SK-N-SH (cell line): ENCODE data around the gene RRP9. TPM values are rescaled to one million over a fixed set of nuclear protein-coding genes. Genes with fewer than 3 reads are reported as not detected.

Experiments used
- CTCF ChIA-PET: fragments of 300-600, 350-600 bp; formaldehyde crosslinking; extraction: SDS; loops from one replicate; lab custom pipeline; 2021; lab: Yijun Ruan, JAX
- POLR2A ChIA-PET: fragments of 350-600 bp; sonication (Branson Sonifier 250); formaldehyde crosslinking; extraction: SDS; loops from one replicate; lab custom pipeline; 2020; ENCODE audit warnings: antibody characterized with exemption, inconsistent platforms; lab: Yijun Ruan, JAX
- DNase-seq: peaks from one replicate; pipeline ENCODE4 v3.0.0; 2012
- H2AFZ ChIP-seq: fragments of 200-600 bp; sonication (generic); 2 replicates; pipeline ENCODE4 v1.8.1; 2016; ENCODE audit warnings: antibody characterized with exemption, mild to moderate bottlenecking, low read depth
- H3F3A ChIP-seq: fragments of 200-600 bp; sonication (generic); replicated peaks from 2 replicates; pipeline ENCODE3; 2016; ENCODE audit warnings: antibody characterized with exemption, mild to moderate bottlenecking; ENCODE audit not compliant: insufficient read depth
- H3K27ac ChIP-seq, 2 experiments: fragments of 200-500 bp in 1 of 2; fragments of 200-600 bp in 1 of 2; sonication (Bioruptor generic) in 1 of 2; sonication (generic), shearing (Covaris generic) in 1 of 2; 2 replicates each; pipeline versions ENCODE4 v1.5.1 to v1.6.1; 2014 to 2016; ENCODE audit warnings: low read depth in 2 of 2, inconsistent platforms in 1 of 2, low read length in 1 of 2, mild to moderate bottlenecking in 1 of 2, mixed read lengths in 1 of 2
- H3K27me3 ChIP-seq: fragments of 200-600 bp; sonication (generic), shearing (Covaris generic); 2 replicates; pipeline ENCODE4 v1.6.1; 2016; ENCODE audit warnings: mixed run types; ENCODE audit not compliant: insufficient read depth
- H3K36me3 ChIP-seq, 2 experiments: fragments of 200-500 bp in 1 of 2; fragments of 200-600 bp in 1 of 2; sonication (Bioruptor generic) in 1 of 2; sonication (generic) in 1 of 2; replicated peaks in 1 of 2; 2 replicates each; pipeline versions ENCODE3 to v1.5.1; 2014 to 2016; ENCODE audit warnings: low read length in 1 of 2, mild to moderate bottlenecking in 1 of 2; ENCODE audit not compliant: insufficient read depth in 2 of 2, control insufficient read depth in 1 of 2
- H3K4me1 ChIP-seq, 2 experiments: fragments of 200-500 bp in 1 of 2; fragments of 200-600 bp in 1 of 2; sonication (Bioruptor generic) in 1 of 2; sonication (generic), shearing (Covaris generic) in 1 of 2; 2 replicates each; pipeline versions ENCODE4 v1.5.1 to v1.6.1; 2014 to 2016; ENCODE audit warnings: low read depth in 1 of 2, low read length in 1 of 2, mixed run types in 1 of 2; ENCODE audit not compliant: insufficient read depth in 2 of 2, control insufficient read depth in 1 of 2
- H3K4me2 ChIP-seq: fragments of 200-600 bp; sonication (generic), shearing (Covaris generic); 2 replicates; pipeline ENCODE4 v1.6.1; 2017; ENCODE audit warnings: mixed run types
- H3K4me3 ChIP-seq, 2 experiments: fragments of 200-500 bp in 1 of 2; fragments of 200-600 bp in 1 of 2; sonication (Bioruptor generic) in 1 of 2; sonication (generic), shearing (Covaris generic) in 1 of 2; 2 replicates each; pipeline versions ENCODE4 v1.5.1 to v1.8.1; 2014 to 2016; ENCODE audit warnings: low read depth in 2 of 2, inconsistent platforms in 1 of 2, low read length in 1 of 2, mild to moderate bottlenecking in 1 of 2, mixed read lengths in 1 of 2, moderate library complexity in 1 of 2
- H3K79me2 ChIP-seq: fragments of 200-600 bp; sonication (generic); 2 replicates; pipeline ENCODE4 v1.8.1; 2017; ENCODE audit warnings: mild to moderate bottlenecking; ENCODE audit not compliant: insufficient read depth
- H3K9ac ChIP-seq: fragments of 200-600 bp; sonication (generic); 2 replicates; pipeline ENCODE4 v1.6.1; 2017; ENCODE audit warnings: mixed run types
- H3K9me2 ChIP-seq: fragments of 200-600 bp; sonication (generic); 2 replicates; pipeline ENCODE4 v1.6.1; 2017; ENCODE audit warnings: mixed run types
- H3K9me3 ChIP-seq: fragments of 200-600 bp; sonication (generic); 2 replicates; pipeline ENCODE4 v1.6.1; 2017; ENCODE audit warnings: mixed run types, mild to moderate bottlenecking, moderate library complexity
- H4K20me1 ChIP-seq: fragments of 200-600 bp; sonication (generic); 2 replicates; pipeline ENCODE4 v1.6.1; 2017; ENCODE audit warnings: mild to moderate bottlenecking, mixed run types; ENCODE audit not compliant: insufficient read depth
- CTCF ChIP-seq: fragments of 200-600 bp; sonication (generic); IDR thresholded peaks from 2 replicates; pipeline ENCODE4 v1.6.1; 2017; ENCODE audit warnings: antibody characterized with exemption, mild to moderate bottlenecking, moderate library complexity
- EP300 ChIP-seq, 2 experiments: IDR thresholded peaks; 2 replicates each; pipeline versions ENCODE4 v1.4.0 to v1.6.1; 2012; ENCODE audit warnings: borderline replicate concordance in 1 of 2, low read depth in 1 of 2, low read length in 1 of 2
- EZH2phosphoT487 ChIP-seq: fragments of 200-600 bp; sonication (generic); IDR thresholded peaks from 2 replicates; pipeline ENCODE4 v1.6.1; 2017; ENCODE audit warnings: low read depth, mixed run types, mild to moderate bottlenecking, antibody characterized with exemption, moderate library complexity, borderline replicate concordance
- FOSL2 ChIP-seq: IDR thresholded peaks from 2 replicates; pipeline ENCODE4 v1.4.0; 2012; ENCODE audit warnings: low read depth, mild to moderate bottlenecking, moderate library complexity, borderline replicate concordance
- PBX3 ChIP-seq: IDR thresholded peaks from 2 replicates; pipeline ENCODE4; 2012
- RAD21 ChIP-seq: IDR thresholded peaks from 2 replicates; pipeline ENCODE4 v1.6.1; 2012; ENCODE audit warnings: mild to moderate bottlenecking, low read length
- RFX5 ChIP-seq: IDR thresholded peaks from 2 replicates; pipeline ENCODE4 v1.6.1; 2012; ENCODE audit warnings: mild to moderate bottlenecking, improper control_type of control experiment, low read length
- RXRA ChIP-seq: IDR thresholded peaks from 2 replicates; pipeline ENCODE4 v1.4.0; 2012; ENCODE audit warnings: low read depth, mild to moderate bottlenecking, borderline replicate concordance
- TEAD4 ChIP-seq: IDR thresholded peaks from 2 replicates; pipeline ENCODE4 v1.4.0; 2012; ENCODE audit warnings: mild to moderate bottlenecking, borderline replicate concordance; ENCODE audit not compliant: insufficient read depth
- WGBS: methylation state at CpG from one replicate; pipeline ENCODE4 v1.1.6; 2017; ENCODE audit warnings: low lambda C conversion rate; 5-methylcytosine and 5-hydroxymethylcytosine counted together
- polyA plus RNA-seq, 3 experiments: library from polyadenylated mRNA; depleted of rRNA; stranded (reverse); fragments of >200 nt; gene quantifications; 2 replicates each; pipeline ENCODE4 v1.2.3, GENCODE V29; 2012
- TF ChIP-seq, protein P1 (sequence below): fragments of 150-350 bp; IDR thresholded peaks from 2 replicates; pipeline ENCODE4 v1.6.1; 2016; ENCODE audit warnings: mild to moderate bottlenecking, low read depth, low read length

RRP9 gene
- polyA plus RNA-seq, 1 of the 3 experiments (the other 2 are of a cell fraction): 49.6 TPM

DNA sequence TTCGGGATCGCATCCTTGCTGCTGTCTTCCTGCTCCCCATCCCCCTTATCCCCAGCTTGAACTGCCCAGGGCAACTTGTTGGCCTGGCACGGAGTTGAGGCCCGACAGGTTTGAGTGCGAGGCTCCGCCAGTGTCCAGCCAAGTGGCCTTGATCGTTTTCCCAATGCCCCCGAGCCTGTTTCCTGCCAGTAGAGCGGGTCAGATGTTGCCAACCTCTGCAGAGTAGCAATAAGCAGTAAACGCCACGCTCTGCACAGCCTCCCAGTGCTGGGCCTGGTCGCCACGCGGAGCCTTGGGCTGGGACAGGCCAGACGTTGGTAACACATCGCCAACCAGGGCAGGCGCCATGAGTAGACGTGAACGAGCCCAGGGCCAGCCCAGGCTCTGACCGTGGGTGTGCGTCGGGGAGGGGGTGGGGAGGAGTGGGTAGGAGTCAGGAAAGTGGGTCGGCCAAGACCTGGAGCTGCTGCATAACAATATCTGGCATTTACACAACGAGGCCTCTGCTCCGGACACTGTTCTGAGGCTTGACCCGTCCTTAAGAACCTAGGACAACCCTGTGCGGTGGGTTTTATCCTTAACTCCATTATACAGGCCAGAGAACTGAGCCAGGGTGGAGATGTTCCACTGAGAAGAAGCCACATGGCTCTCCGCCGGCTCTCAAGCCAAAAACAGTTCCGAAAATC lies 32.7 kb upstream of the RRP9 start:
- H3F3A ChIP-seq: peaks cover 20% of the 10 kb centered on the region
- POLR2A ChIA-PET: interaction anchor here (0.6 to 3.0 kb wide), 11 partner anchors 8 to 32 kb away, joined by 3 to 20 read pairs (median 5); partner anchors contain the start of genes ACY1, PARP3, RPL29 and RRP9
- H3K4me1 ChIP-seq: peaks cover 7 to 38% of the 10 kb centered on the region in 2 experiments
- H4K20me1 ChIP-seq: no peaks in the 10 kb centered on the region
- DNase-seq: peak; percentile 62
- TF ChIP-seq FOSL2: no peak
- TF ChIP-seq, protein P1, sequence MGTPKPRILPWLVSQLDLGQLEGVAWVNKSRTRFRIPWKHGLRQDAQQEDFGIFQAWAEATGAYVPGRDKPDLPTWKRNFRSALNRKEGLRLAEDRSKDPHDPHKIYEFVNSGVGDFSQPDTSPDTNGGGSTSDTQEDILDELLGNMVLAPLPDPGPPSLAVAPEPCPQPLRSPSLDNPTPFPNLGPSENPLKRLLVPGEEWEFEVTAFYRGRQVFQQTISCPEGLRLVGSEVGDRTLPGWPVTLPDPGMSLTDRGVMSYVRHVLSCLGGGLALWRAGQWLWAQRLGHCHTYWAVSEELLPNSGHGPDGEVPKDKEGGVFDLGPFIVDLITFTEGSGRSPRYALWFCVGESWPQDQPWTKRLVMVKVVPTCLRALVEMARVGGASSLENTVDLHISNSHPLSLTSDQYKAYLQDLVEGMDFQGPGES: no peak
- no peak for TF ChIP-seq EZH2phosphoT487
- TF ChIP-seq CTCF: peak; percentile 12; the same call in 1 of the 2 replicates
- TF ChIP-seq PBX3: no peak
- WGBS: 31% methylated on average over 24 of the region's 30 CpGs
- peak overlapping the region; percentile 95 for H2AFZ ChIP-seq
- H3K36me3 ChIP-seq: no peaks in the 10 kb centered on the region
- H3K27ac ChIP-seq: peak overlapping the region; percentile 63 to 90; a peak in 3 of 4 replicates
- H3K9me3 ChIP-seq: no peaks in the 10 kb centered on the region
- H3K27me3 ChIP-seq: no peaks in the 10 kb centered on the region
- H3K4me3 ChIP-seq: peak overlapping the region; percentile 53 to 85
- peaks cover 10% of the 10 kb centered on the region for H3K79me2 ChIP-seq
- peak overlapping the region; percentile 100 for H3K4me2 ChIP-seq
- H3K9ac ChIP-seq: peak overlapping the region; percentile 80
- CTCF ChIA-PET: interaction anchor here (0.7 to 5.1 kb wide), 28 partner anchors 9 to 532 kb away, joined by 3 to 84 read pairs (median 4); partner anchors contain the start of genes ACY1, GPR62, PARP3 and RRP9
- no peaks in the 10 kb centered on the region for H3K9me2 ChIP-seq

DNA sequence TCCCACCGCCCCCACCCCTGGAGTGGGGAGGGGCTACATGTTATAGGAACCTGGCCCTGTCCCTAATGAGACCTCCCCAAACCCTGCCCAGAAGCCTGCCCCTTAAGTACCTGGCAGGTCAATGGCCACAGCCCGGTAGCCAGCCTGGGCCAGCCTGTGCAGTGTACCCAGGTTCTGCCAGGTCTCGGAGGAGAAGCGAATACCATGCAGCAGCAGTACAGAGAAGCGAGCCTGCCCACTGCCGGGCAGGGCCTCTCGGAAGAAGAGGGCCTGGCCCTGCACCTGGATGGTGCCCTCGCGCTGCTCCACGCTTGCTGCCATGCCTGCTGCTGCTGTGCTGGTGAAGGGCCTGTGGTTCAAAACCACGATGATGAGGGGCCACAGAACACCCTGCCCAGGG lies 29.6 kb upstream of the RRP9 start:
- no peak for TF ChIP-seq TEAD4
- TF ChIP-seq EP300 (IDR thresholded peaks at IDR 0.05; ENCODE audit: borderline replicate concordance in 1 of 2, low read depth in 1 of 2, low read length in 1 of 2): no peak
- TF ChIP-seq RFX5: no peak
- no peak for TF ChIP-seq RAD21
- no peak for TF ChIP-seq RXRA
- Histone ChIP-seq H3K27ac (peak overlapping the region in 1 of 2 experiments; percentile 30; a peak in 1 of 4 replicates), H3K9me3 (no peaks in the 10 kb centered on the region), H3K4me3 (no peak overlapping the region), H4K20me1 (no peaks in the 10 kb centered on the region), H3K9me2 (no peaks in the 10 kb centered on the region), H2AFZ (no peak overlapping the region), H3K27me3 (no peaks in the 10 kb centered on the region), H3K36me3 (no peaks in the 10 kb centered on the region), H3K4me1 (peaks cover 7 to 55% of the 10 kb centered on the region in 2 experiments), H3F3A (peaks cover 19% of the 10 kb centered on the region), H3K4me2 (no peak overlapping the region), H3K9ac (no peak overlapping the region), H3K79me2 (peaks cover 23% of the 10 kb centered on the region)
- CTCF ChIA-PET: interaction anchor here (2.9 to 4.8 kb wide), 2 partner anchors 11 to 29 kb away, joined by 23 to 27 read pairs; partner anchors contain the start of genes ACY1, PARP3 and RRP9
- DNase-seq: no peak
- POLR2A ChIA-PET: interaction anchor here (0.6 kb wide), 1 partner anchor 10 kb away, joined by 3 read pairs; no protein-coding TSS in a partner anchor
- WGBS: 86% methylated on average over 1 of the region's 11 CpGs
